Measurements from ENCODE around the gene INAFM2.

The INAFM2 gene

DNA sequence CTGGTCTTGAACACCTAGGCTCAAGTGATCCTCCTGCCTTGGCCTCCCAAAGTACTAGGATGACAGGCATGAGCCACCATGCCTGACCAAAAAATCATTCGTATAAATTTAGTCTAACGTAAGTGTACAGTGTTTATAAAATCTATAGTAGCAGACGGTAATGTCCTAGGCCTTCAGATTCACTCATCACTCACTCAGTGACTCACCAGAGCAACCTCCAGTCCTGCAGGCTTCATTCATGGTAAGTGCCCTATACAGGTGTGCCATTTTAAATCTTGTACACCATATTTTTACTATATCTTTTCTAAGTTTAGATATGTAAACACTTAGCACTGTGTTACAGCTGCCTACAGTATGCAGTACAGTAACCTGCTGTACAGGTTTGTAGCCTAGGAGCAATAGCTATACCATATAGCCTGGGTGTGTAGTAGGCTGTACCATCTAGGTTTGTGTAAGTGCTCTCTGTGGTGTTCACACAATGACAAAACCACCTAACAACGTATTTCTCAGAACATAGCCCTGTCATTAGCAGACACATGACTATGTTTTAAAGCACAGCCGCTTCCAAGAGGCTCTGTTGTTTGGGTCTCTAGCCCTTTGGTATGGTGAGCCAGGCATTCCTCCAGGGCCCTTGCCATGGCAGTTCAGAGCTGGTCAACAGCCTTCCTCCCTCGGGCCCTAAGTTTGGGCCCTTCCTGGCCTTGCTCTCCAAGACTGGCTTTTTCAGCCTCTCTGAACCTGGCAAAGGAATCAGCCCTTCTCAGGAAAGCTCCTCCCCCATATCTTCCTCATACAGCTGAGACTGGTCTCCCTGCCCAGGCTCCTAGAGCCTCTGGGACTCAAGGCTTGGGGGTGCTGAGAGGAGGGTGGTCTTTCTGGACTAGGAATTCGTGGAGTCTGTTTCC, 19.2 kb downstream of the INAFM2 start:
- DNase-seq (ENCODE audit: low read depth in 3 of 3, low spot score in 1 of 3) = no peak

- DNase-seq (ENCODE audit: low read depth in 3 of 3, low spot score in 1 of 3) = no peak
These were observed 20.0 kb downstream of the INAFM2 start for GRCh38 chr15:40343512-40343911.

DNA sequence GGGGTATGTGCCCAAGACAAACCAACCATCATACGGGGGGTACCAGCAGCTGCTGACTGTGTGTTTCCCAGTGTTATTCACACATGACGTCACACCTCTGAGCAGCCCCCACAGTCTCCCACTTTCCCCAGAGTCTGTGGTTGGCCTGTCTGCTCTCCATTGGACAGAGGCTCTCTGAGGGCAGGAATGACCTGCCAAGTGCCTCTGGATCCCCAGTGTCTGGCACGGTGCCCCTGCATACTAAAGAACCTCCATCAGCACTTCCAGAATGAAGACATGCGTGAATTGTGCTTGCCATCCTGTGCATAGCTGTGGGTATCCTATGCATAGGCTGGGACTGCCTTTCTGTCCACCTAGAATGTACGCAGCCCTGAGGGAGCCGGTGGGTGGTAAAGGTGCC, 20.7 kb downstream of the INAFM2 start:
- DNase-seq (ENCODE audit: low read depth in 3 of 3, low spot score in 1 of 3) = no peak

DNA sequence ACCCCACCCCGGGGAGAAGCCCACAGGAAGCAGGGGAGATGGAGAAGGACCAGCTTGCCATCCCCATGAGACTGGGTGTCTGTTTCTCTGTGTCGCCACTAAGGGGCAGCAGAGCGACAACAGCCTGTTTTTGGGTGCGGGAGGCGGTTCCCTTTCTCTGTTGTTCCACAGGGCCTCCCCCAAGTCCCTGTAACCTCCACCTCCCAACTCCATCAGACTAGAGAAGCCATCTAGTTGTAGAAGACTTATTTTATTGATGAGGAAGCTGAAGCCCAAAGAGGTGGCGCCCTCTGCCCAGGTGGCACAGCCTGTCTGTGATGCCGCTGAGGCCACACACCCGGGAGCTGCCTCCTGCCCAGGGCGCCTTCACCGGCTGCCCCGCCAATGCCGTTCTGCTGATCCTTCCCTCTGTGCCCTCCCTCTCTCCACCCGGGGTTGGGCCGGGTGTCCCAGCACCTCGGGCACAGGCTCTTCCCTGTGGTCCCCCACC, 21.2 kb downstream of the INAFM2 start:
- DNase-seq (ENCODE audit: low read depth in 3 of 3, low spot score in 1 of 3) = peak in 1 of 3 donors; percentile 49

DNA sequence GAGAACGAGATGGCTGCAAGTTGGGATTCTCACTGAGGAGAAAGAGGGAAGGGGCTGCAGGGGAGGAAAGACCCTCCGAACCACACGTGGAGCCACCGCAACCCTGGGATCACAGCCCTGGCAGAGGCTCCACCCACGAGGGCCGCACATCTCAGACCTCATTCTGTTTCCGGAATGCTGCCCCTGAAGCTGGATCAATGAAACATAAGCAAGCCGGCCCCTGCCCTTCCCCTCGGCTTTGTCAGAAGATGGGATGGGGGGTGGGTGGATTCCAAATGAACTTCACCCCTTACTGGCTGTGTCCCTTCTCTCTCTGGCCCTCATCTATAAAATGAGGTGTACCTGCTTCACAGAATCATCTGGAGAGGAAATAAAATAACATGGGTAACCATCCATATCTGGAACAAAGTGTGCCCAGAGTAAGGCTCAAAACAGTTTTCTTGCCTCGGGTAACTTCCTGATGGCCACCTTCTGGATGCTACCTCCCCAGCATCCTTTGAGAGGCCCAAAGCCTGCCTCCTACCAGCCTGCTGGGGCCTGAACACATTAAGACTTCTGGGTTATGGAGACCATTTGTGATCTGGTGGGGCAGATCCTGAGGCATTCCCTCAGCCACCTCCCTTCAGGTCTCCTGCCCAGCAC, 21.9 kb downstream of the INAFM2 start:
- no peak for DNase-seq (ENCODE audit: low read depth in 3 of 3, low spot score in 1 of 3)

DNA sequence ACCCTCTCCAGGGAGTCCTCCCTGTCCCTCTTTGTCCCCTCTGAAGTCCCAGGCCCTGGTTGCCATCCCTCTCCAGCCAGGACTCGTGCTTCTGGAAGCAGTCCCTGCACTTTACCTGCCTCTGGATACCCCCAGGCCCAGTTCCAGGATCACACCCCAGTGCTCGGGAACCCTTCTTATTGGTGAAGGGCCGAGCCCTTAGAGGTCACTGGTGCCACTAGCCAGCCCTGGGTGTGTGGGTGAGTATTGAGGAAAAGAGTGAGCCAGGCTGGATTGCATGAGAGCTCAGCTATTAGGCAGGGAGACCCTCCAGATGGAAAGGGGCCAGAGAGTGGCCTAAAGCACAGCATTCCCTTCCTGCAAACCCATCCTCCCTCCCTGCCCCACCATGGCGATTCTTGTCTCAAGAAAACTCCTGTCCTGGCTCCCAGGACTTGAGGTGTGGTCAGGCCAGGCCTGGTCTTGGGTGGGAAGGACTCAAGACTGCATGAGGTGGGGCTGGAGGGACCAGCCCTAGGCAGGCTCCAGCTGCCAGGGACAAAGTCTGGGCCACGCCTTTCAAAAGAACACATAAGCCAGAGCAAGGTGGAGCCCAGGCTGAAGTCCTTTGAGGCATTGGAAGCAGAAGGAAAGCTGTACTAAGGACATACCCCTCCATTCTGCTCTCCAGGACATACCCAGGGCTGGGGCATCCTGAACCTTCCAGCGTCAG, 22.5 kb downstream of the INAFM2 start:
- DNase-seq (ENCODE audit: low read depth in 3 of 3, low spot score in 1 of 3) = no peak

DNA sequence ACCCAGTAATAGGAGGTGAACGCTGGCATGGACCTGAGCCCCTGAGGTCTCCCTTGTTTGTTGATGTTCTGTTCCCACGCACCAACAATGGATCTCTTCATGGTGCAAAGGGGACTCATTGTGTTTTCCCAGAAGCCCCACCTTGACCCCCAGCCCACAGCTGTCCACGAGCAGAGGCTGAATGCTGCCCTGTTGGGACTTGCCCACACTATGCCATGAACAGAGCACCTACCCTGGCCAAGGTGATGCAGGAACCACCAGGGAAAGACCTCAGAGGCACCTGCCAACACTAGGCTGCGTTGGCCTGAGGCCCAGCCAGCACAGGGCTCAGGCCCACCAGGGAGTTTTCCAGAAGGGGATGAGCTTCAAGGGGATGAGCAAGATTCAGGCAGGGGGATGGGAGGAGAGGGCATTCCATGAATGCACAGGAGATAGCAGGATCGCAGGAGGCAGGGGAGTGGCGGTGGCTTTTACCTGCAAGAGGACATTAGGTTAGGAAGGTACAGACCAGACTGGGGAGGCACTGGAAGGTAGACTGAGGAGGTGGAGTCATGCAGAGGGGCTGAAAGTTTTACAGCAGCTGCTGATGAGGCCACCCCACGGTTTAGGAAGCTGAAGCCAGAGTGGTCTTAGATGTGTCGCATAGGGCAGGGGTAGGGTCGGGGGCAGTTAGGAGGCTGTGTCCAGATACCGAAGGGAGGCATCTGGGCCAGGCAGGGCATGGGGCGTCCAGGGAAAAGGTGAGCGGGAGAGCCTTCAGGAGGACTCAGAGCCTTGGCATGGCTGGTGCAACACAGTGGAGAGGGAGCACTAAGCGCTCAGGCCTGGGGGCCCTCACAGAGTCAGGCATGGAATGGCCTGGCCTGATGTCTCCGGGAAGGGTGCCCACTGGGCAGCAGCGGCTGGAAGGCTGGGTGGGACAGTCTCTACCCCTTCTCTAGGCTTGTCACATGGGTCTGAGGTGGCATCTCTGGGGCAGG, 23.4 kb downstream of the INAFM2 start:
- no peak for DNase-seq (ENCODE audit: low read depth in 3 of 3, low spot score in 1 of 3)

DNA sequence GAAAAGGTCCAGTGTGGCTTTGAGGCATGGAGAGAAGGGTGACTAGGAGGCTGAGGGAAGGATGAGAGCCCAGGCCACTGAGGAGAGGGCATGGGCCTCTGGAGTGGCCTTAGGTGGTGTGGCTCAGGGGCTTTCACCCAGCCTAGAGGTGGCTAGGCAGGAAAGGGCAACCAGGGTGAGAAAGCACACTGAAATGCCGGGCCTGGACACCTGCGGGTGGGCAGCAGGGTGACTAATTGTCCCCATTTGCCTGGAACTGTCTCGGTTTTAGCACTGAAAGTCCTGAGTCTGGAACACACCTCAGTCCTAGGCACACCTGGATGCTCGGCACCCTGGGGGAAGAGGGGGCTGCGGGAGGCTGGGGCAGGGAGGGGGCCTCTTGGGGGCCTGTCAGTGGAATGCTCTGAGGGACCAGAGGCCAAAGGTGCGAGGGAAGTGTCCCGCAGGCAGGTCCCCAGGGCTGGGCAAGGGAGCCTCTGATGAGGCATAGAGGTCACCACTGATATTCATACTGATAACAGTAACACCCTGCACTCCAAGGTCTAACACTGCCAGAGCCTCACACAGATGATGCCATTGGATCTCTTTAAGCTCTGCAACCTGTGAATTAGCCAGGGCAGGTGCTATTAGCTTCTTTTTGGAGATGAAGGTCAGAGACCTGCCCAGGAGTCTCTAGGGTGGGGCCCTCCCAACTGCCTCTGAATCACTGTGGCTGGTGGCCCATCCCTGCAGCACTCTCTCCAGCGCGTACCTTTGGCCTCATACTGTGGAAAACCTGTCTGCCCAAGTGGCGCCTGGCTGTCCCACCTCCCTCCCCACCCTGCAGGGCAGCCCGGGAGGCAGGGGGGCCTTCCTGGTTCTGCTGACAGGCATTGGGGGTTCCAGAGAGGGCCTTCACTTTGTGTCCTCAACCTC, 24.3 kb downstream of the INAFM2 start:
- no peak for DNase-seq (ENCODE audit: low read depth in 3 of 3, low spot score in 1 of 3)

- no peak for DNase-seq (ENCODE audit: low read depth in 3 of 3, low spot score in 1 of 3)
These were observed 25.0 kb downstream of the INAFM2 start for GRCh38 chr15:40348474-40348870.

DNA sequence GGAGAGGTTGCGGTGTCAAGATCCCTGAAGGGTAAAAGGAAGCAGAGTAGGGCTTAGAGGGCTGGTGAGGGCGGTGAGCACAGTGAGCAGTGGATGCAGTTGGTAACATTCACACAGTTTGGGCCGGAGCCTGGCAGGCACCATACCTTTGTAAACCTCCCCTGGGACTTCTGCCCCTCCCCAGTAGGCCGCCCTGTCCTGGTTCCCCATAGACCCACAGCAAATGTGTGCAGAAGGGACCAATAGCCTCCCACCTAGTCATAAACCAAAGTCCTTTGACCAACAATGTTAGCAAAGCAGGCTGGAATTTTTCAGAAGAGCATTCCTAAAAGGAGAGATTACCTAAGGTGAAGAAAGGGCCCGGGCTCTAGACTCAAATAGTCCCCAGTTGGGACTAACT, 25.7 kb downstream of the INAFM2 start:
- no peak for DNase-seq (ENCODE audit: low read depth in 3 of 3, low spot score in 1 of 3)

- no peak for DNase-seq (ENCODE audit: low read depth in 3 of 3, low spot score in 1 of 3)
These were observed 28.9 kb downstream of the INAFM2 start for GRCh38 chr15:40352281-40352901.

- no peak for DNase-seq (ENCODE audit: low read depth in 3 of 3, low spot score in 1 of 3)
These were observed 30.2 kb downstream of the INAFM2 start for GRCh38 chr15:40353697-40354096.

GRCh38 chr15:40354408-40355171, 31.1 kb downstream of the INAFM2 start:
- DNase-seq (ENCODE audit: low read depth in 3 of 3, low spot score in 1 of 3) = no peak

- DNase-seq (ENCODE audit: low read depth in 3 of 3, low spot score in 1 of 3) = no peak
These were observed 32.6 kb downstream of the INAFM2 start for GRCh38 chr15:40355976-40356585.

GRCh38 chr15:40357246-40357645, 33.8 kb downstream of the INAFM2 start:
- DNase-seq (ENCODE audit: low read depth in 3 of 3, low spot score in 1 of 3) = no peak

DNA sequence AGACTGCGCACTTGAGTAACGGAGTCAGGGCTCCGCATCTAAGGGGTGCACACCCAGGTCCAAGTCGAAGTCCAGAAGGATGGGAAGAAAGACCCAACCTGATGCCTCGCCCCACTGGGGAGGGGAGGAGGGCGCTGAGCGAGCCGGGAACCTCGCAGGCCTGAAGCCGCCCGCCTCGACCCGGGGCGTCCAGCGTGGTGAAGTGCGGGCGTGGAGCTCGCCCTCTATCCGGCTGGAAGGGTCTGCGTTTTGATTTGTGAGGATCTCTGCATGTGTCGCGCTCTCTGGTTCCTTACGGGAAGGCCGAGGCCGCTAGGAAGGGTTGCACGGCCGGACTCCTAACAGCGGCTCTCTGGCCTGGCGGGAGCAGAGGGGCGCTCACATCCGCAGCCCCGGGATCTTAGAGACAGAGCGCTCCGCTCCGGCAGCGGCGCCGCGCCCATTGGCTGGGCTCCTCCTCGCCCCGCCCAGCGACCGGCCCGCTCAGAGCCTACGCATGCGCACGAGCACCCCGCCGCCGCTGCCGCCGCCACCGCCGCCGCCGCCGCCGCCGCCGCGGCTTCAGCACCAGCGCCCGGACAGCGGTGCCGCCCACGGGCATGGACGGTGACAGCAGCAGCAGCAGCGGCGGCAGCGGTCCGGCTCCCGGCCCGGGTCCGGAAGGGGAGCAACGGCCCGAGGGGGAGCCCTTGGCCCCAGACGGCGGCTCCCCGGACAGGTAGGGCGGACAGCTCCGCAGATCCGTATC, 34.4 kb downstream of the INAFM2 start, which contains the start of gene DISP2:
DISP2 (plus strand) TSS at position 497 of the 748 bp plus-strand sequence; CDS start at position 600, 103 bp downstream.
- DNase-seq (ENCODE audit: low read depth in 3 of 3, low spot score in 1 of 3) = peak; percentile 74 to 87 (median 82)

Measured in stimulated activated CD4-positive, alpha-beta T cell treated with anti-CD3 and anti-CD28 coated beads, TNF-alpha, amount 100 ng/mL, for 1 hour (primary cell).